GM21529 (cell line): ENCODE measurements around the gene OR12D3.
"Not testable (repeated sequence)": the region's sequence is repeated elsewhere in the genome, so short reads cannot be mapped to it uniquely, and the experiment has no call there.

Experiments used
- ATAC-seq: cut with Tn5 transposase; IDR thresholded peaks from one replicate; pipeline ENCODE4 v1.9.1; 2021; ENCODE audit not compliant: unreplicated experiment

The OR12D3 gene

GRCh38 chr6:29375191-29375590 is at the start of gene OR12D3:
TSS of gene OR12D3 (minus strand) at chr6:29375291. CDS start at chr6:29375287, 4 bp downstream.
- no peak for ATAC-seq

- no peak for ATAC-seq
These were observed 49.5 kb upstream of the OR12D3 start for GRCh38 chr6:29424575-29424974.

- no peak for ATAC-seq
These were observed 49.1 kb upstream of the OR12D3 start for GRCh38 chr6:29424168-29424567.

- no peak for ATAC-seq
These were observed 44.4 kb upstream of the OR12D3 start for GRCh38 chr6:29419516-29419915.

- ATAC-seq = no peak
These were observed 39.5 kb upstream of the OR12D3 start, which contains the start of gene OR12D1 for GRCh38 chr6:29414588-29414987. TSS of gene OR12D1 (plus strand) at chr6:29414928.

GRCh38 chr6:29403801-29404200 is 28.7 kb upstream of the OR12D3 start:
- ATAC-seq = no peak

GRCh38 chr6:29399525-29399924 is 24.4 kb upstream of the OR12D3 start:
- ATAC-seq = no peak

- no peak for ATAC-seq
These were observed 20.2 kb upstream of the OR12D3 start, which contains the start of gene OR12D2 for GRCh38 chr6:29395331-29395730. TSS of gene OR12D2 (plus strand) at chr6:29395631. CDS start at chr6:29396700, 1,069 bp downstream.

- ATAC-seq = no peak
These were observed 13.4 kb upstream of the OR12D3 start for GRCh38 chr6:29388533-29388932.

GRCh38 chr6:29376003-29376402 is 912 bp upstream of the OR12D3 start:
- ATAC-seq = no peak

GRCh38 chr6:29368765-29369164 is 6.3 kb downstream of the OR12D3 start, which contains the start of gene OR5V1:
TSS of gene OR5V1 (minus strand) at chr6:29368865. CDS start at chr6:29356195, 12,670 bp downstream.
- ATAC-seq = no peak

- no peak for ATAC-seq
These were observed 19.5 kb downstream of the OR12D3 start for GRCh38 chr6:29355603-29356002.

- no peak for ATAC-seq
These were observed 20.1 kb downstream of the OR12D3 start for GRCh38 chr6:29354980-29355379.

- not testable (repeated sequence) for ATAC-seq
These were observed 25.7 kb downstream of the OR12D3 start for GRCh38 chr6:29349348-29349747.

- ATAC-seq = no peak
These were observed 29.7 kb downstream of the OR12D3 start for GRCh38 chr6:29345380-29345779.

- no peak for ATAC-seq
These were observed 38.8 kb downstream of the OR12D3 start for GRCh38 chr6:29336269-29336668.

GRCh38 chr6:29332676-29333075 is 42.4 kb downstream of the OR12D3 start:
- no peak for ATAC-seq

GRCh38 chr6:29325777-29326176 is 49.3 kb downstream of the OR12D3 start:
- ATAC-seq = no peak
